Omental fat pad (tissue), 4 donors: ENCODE results near the gene RFLNA. TPM values are rescaled to one million over a fixed set of nuclear protein-coding genes. Genes with fewer than 3 reads are reported as not detected.

Experiments
- ATAC-seq: fragments of 150-250 bp; one replicate; pipeline ENCODE4 v1.9.1; 2016; ENCODE audit warnings: mild to moderate bottlenecking, moderate library complexity; ENCODE audit not compliant: low FRiP score
- DNase-seq: peaks from one replicate; pipeline ENCODE4 v3.0.0-alpha.2; 2019; ENCODE audit warnings: low spot score
- CTCF ChIP-seq, 3 donors: fragments of 450-650 bp; IDR thresholded peaks; one replicate each; pipeline ENCODE4 v1.5.1; 2016 to 2017; ENCODE audit warnings: antibody characterized with exemption in 3 of 3, mild to moderate bottlenecking in 3 of 3, moderate library complexity in 2 of 3
- total RNA-seq, 4 donors: library from RNA; depleted of rRNA; stranded (reverse); fragments of >200 nt; gene quantifications; one replicate each; pipeline ENCODE4 v1.1.0, GENCODE V29; 2016

Gene RFLNA
- total RNA-seq, 4 donors from 2014 or later: 0.32 to 23.3 (median 5.1) TPM

GRCh38 chr12:124332058-124332672 is 37.3 kb downstream of the RFLNA start:
- no peak for TF ChIP-seq CTCF (IDR thresholded peaks at IDR 0.05)
- DNase-seq (no peak), ATAC-seq (no peak)

- no peak for TF ChIP-seq CTCF (IDR thresholded peaks at IDR 0.05)
- ATAC-seq: no peak
- DNase-seq: no peak
Observed at GRCh38 chr12:124332900-124333299, 38.0 kb downstream of the RFLNA start.

- no peak for TF ChIP-seq CTCF (IDR thresholded peaks at IDR 0.05)
- no peak for ATAC-seq
Observed at GRCh38 chr12:124333724-124334123, 38.8 kb downstream of the RFLNA start.

GRCh38 chr12:124334266-124334665 is 39.4 kb downstream of the RFLNA start:
- DNase-seq (no peak), ATAC-seq (no peak)

More at GRCh38 chr12:124333724-124334123, 38.8 kb downstream of the RFLNA start:
- no peak for DNase-seq

GRCh38 chr12:124334976-124335375 is 40.1 kb downstream of the RFLNA start:
- TF ChIP-seq CTCF (IDR thresholded peaks at IDR 0.05): no peak
- no peak for DNase-seq
- no peak for ATAC-seq

More at GRCh38 chr12:124334266-124334665, 39.4 kb downstream of the RFLNA start:
- TF ChIP-seq CTCF (IDR thresholded peaks at IDR 0.05): no peak

GRCh38 chr12:124335426-124336183 is 40.7 kb downstream of the RFLNA start:
- DNase-seq (no peak), ATAC-seq (no peak)
- TF ChIP-seq CTCF (IDR thresholded peaks at IDR 0.05): no peak

- DNase-seq (no peak), ATAC-seq (no peak)
- no peak for TF ChIP-seq CTCF (IDR thresholded peaks at IDR 0.05)
Observed at GRCh38 chr12:124336184-124336437, 41.2 kb downstream of the RFLNA start.
